HG03280 (cell line): Measurements from ENCODE around the gene SRSF10.
"Not testable (repeated sequence)": the region's sequence is repeated elsewhere in the genome, so short reads cannot be mapped to it uniquely, and the experiment has no call there.

Experiments used
- ATAC-seq: cut with Tn5 transposase; IDR thresholded peaks from one replicate; pipeline ENCODE4 v1.9.1; 2021; ENCODE audit warnings: mild to moderate bottlenecking, moderate library complexity; ENCODE audit not compliant: unreplicated experiment

The SRSF10 gene

DNA sequence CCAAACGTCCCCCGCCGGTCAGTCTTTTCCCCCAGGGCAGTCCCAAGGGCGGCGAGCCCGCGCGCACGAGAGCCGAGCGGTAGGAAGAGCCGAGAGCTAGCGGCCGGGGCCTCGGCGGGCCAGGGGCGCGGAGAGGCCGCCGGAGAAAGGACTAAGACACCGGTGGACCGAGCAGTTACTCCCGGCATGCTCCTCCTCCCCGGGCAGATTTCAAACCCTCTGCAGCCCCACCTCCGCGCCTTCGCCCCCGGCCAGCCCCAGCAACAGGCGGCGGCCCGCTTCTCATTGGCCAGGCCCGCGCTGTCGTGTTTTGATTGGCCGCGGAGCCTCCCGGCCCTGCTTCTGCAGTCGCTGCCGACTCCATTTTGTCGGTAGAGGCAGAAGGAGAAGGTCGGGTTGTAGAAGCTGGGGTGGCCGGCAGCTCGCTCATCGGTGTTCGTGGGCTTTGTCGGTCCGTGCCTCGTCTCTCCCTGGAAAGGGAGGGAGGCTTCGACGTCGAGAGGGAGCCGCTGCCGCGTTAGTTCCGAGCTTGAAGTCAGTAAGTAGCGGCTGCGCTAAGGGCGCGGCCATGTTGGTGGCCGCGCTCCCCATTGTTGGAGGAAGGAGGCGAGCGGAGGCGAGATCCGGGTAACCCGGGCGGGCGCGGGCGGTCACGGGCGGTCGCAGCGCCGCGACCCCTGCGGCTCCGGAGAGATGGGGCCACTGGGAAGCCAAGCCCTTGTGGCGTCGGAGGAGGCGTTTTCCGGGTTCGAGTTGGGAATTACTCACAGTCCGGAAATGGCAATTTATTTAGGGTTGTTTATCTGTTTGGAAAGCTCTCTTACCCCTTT is 20.5 kb downstream of the SRSF10 start, which contains the start of gene PNRC2:
Gene PNRC2, plus strand, starts transcription at position 368 of the 830 bp plus-strand sequence. CDS start 1,630 bp downstream, outside the sequence.
- peak; percentile 78 for ATAC-seq

DNA sequence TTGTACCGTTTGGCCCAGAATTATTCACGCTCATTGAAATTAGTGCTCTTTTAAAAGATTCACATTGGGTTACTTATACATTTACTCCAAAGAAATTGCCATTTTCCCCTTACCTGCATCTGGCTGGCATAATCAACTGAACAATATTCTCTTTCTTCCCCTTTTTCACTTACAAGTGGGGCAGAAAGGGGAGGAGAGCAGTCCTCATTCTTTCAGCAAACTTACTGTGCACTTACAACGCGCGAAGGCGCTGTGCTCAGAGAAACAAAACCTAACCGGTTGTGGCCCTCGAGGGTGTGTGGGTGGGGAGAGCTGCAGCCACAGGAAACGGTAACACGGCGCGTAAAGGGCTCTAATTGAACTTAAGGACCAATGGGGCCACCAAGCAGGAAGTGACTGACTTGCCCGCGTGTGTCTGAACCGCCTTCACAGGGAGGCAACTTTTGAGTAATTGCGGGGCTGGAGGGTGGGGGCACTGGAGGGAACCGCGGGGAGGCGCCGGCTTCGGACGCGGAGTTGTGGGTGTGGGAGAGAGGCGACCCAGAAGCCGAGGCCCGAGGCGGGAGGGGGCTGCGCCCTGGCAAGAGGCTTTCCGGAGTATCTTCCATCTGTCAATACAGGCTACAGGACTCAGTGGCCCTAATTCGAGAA is 21.2 kb downstream of the SRSF10 start:
- ATAC-seq: peak; percentile 64

DNA sequence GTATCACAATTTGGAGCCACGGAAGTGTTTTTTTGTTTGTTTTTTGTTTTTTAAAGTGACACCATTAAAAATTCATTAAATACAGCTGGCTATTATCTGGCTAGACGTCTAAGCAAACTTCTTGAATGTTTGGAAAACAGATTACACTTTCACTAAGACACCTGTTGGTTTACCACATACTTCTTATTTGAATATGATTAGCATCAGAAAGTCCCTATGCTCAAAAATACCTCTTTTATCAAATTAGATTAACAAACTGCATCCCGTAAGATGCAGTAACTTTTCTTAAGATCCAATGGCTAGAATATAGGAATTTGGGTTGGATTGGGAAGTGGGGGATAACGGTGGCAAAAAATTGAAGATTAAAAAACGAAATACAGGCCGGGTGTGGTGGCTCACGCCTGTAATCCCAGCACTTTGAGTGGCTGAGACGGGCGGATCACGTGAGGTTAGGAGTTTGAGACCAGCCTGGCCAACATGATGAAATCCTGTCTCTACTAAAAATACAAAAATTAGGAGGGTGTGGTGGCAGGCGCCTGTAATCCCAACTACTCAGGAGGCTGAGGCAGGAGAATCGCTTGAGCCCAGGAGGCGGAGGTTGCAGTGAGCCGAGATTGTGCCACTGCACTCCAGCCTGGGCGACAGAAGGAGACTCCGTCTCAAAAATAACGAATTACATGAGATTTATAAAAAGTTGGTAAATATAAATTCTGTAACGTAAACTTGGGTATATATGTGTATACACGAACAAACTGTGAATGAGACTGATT is 21.9 kb downstream of the SRSF10 start:
- not testable (repeated sequence) for ATAC-seq

GRCh38 chr1:23957096-23957495 is 23.0 kb downstream of the SRSF10 start:
- ATAC-seq: no peak

- ATAC-seq: no peak
These were observed 27.1 kb downstream of the SRSF10 start for GRCh38 chr1:23953020-23953419.

DNA sequence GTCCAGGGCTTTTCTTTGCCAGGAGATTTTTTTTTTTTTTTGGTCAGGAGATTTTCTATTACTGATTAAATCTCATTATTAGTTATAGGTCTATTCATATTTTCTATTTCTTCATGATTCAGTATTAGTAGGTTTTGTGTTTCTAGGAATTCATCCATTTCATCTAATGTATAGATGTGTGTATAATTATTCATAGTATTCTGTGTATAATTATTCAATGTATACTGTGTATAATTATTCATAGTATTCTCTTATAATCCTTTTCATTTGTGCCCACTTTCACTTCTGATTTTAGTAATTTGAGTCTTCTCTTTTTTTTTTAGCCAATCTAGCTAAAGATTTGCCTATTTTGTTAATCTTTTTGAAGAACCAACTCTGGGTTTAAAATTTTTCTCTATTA is 32.8 kb downstream of the SRSF10 start:
- no peak for ATAC-seq

- ATAC-seq: no peak
These were observed 43.5 kb downstream of the SRSF10 start for GRCh38 chr1:23936481-23937176.

DNA sequence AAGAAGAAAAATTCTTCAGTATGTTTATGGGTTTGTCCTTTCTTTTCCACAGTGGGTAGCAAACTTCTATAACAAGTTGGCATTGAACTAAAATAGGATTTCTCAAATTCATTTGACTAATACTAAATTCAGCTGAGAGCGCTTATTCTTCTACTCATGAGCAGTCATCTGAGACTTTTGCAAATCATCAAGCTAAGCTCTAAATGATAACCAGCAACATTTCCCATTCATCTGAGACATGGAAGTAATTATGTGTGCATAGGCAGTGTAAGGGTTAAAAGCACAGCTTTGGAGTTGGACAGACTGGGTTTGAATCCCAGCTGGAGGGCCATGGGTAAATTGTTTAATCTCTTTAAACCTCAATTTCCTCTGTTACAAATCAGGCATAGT is 48.6 kb downstream of the SRSF10 start:
- no peak for ATAC-seq

DNA sequence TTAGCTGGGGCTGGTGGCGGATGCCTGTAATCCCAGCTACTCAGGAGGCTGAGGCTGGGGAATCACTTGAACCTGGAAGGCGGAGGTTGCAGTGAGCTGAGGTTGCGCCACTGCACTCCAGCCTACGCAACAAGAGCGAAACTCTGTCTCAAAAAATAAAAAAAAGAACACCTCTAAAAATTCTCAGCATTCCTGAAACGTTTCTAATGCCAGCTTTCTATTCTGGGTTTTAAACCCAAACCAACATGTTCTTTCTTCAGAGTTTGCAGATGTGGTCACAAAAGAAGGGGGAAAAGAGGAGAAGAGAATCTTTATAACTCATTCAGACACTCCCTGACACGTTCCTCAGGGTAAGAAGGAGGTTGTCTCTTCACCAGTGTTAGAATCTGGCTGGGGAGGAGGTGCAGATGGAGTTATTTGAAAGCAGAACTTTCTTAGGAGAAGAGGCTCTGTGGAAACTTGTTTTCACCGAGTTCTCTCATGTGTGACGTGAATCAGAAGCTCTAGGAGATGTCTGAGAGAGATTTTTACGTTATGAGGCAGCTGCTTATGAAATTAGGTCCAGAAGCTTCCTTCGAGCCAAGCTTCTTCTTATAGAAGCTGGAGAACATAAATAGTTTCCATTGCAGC is 49.2 kb downstream of the SRSF10 start:
- no peak for ATAC-seq

DNA sequence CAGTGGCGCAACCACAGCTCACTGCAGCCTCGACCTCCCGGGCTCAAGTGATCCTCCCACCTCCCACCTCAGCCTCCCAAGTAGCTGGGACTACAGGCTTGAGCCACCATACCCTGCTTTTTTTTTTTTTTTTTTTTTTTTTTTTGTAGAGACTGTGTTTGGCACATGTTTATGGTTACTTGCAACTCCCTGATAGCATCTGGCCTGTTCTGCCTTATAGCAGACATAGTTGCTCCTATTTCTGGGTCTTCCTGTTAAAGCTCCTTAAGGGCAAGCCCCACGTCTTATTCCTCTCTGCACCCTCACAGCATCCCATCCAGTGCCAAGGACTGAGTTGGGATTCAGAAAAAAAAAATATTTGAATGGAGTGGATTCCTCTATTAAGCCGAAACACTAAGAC is 49.9 kb downstream of the SRSF10 start:
- no peak for ATAC-seq

DNA sequence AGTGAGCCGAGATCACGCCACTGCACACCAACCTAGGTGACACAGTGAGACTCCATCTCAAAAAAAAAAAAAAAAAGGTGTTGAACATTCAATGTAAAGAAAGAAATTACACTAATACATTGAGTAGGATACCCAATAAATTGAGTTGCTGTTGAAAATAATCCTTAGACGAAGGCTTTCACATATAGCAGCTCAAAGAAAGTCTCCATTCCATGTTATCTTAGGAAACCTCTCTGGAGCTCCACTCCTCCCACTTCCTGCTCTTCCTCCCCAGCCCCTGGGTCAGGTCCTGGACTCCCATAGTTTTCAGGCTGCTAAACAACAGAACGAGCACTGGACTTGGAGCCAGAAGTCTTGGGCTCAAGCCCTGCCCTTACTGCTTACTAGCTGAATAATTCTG is 51.3 kb downstream of the SRSF10 start:
- ATAC-seq: no peak

DNA sequence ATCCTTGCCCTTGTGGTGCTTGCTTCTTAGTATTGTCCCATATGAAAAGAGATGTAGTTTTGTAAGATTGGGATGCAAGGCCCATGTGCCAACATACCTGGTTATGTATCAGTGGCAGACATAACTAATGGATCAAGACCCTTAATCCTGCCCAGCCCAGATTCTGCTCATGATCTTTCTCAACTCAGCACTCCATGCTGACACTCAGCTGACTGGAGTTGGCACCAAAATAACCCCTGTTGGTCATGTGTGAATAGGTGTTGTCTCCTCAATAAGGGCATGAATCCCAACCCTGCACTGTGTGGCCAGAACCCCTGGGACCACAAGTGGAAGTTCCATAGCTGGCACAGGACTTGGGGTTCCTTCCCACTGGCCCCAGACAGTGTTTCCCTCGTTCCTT is 53.0 kb downstream of the SRSF10 start:
- no peak for ATAC-seq

- ATAC-seq: no peak
These were observed 54.8 kb downstream of the SRSF10 start for GRCh38 chr1:23925279-23925678.

- no peak for ATAC-seq
These were observed 55.5 kb downstream of the SRSF10 start for GRCh38 chr1:23924601-23925000.

GRCh38 chr1:23923592-23924499 is 56.3 kb downstream of the SRSF10 start:
- no peak for ATAC-seq

DNA sequence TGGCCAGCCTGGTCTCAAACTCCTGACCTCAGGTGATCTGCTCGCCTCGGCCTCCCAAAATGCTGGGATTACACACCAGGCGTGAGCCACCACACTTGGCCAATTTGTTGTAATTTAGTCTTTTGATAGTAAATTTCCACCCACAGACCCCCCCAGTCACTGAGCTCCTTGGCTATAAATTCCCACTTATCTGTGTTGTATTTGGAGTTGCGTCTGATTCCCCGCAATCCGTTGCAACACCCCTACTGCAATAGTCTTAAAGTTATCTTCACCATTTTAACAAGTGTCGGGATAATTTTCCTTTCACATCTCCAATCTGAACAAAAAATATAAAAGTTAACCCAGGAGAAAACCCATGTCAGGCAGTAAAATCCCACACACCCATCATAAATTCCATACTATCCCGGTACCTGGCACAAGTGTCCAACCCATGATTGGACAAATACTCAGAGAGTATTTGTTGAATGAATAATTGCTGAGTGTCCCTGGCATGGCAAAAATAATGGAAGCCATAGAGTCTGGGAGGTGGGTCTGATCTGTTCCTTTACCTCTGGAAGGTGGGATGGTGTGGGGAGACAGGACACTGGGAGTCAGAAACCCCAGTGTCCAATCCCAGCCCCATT is 57.7 kb downstream of the SRSF10 start:
- ATAC-seq: no peak

GRCh38 chr1:23916209-23917131 is 63.7 kb downstream of the SRSF10 start:
- ATAC-seq: peak; percentile 58

GRCh38 chr1:23915466-23915865 is 64.7 kb downstream of the SRSF10 start:
- ATAC-seq: no peak
